ENCODE data around the gene CDK5R2.
A peak's percentile ranks its signal among the peaks of the same experiment; 100 is the strongest.

GRCh38 chr2:218997731-218998130, 38.3 kb downstream of the CDK5R2 start:
- TF ChIP-seq GATA2 (IDR thresholded peaks at IDR 0.05; ENCODE audit: low read depth, low read length) (peak; percentile 90), GATA3 (IDR thresholded peaks at IDR 0.05; ENCODE audit: low read depth, low read length) (no peak)
